Nephron progenitor cell (in vitro differentiated cells): ENCODE data around the gene MAN2C1.

Experiments used
- DNase-seq: peaks from one replicate; pipeline ENCODE4 v3.0.0; 2021
- H3K27ac Mint-ChIP-seq: 2 replicates; pipeline ENCODE4 v1.8.0; 2021; ENCODE audit warnings: mild to moderate bottlenecking, moderate library complexity, mixed read lengths
- H3K27me3 Mint-ChIP-seq: 2 replicates; pipeline ENCODE4 v1.8.0; 2021; ENCODE audit warnings: mild to moderate bottlenecking, low read depth, mixed read lengths; ENCODE audit not compliant: poor library complexity
- H3K36me3 Mint-ChIP-seq: 2 replicates; pipeline ENCODE4 v1.8.0; 2021; ENCODE audit warnings: low read depth, mixed read lengths
- H3K4me1 Mint-ChIP-seq: 2 replicates; pipeline ENCODE4 v1.8.0; 2021; ENCODE audit warnings: mixed read lengths
- H3K4me3 Mint-ChIP-seq: 2 replicates; pipeline ENCODE4 v1.8.0; 2021; ENCODE audit warnings: mild to moderate bottlenecking, moderate library complexity, mixed read lengths
- H3K9me3 Mint-ChIP-seq: 2 replicates; pipeline ENCODE4 v1.8.0; 2021; ENCODE audit warnings: mild to moderate bottlenecking, moderate library complexity, mixed read lengths
- CTCF ChIP-seq: fragments of 200-600 bp; sonication (generic); IDR thresholded peaks from 2 replicates; pipeline ENCODE4 v1.5.0; 2021; ENCODE audit warnings: antibody characterized with exemption

MAN2C1 gene

GRCh38 chr15:75359537-75360250 is 8.7 kb downstream of the MAN2C1 start:
- TF ChIP-seq CTCF, result no peak
- no peak overlapping the region for H3K27ac Mint-ChIP-seq
- no peak for DNase-seq
- peaks cover 5% of the 10 kb centered on the region for H3K36me3 Mint-ChIP-seq
- no peaks in the 10 kb centered on the region for H3K4me1 Mint-ChIP-seq
- H3K27me3 Mint-ChIP-seq, result peaks cover 3% of the 10 kb centered on the region
- H3K4me3 Mint-ChIP-seq, result no peak overlapping the region
- H3K9me3 Mint-ChIP-seq, result no peaks in the 10 kb centered on the region

- no peaks in the 10 kb centered on the region for H3K9me3 Mint-ChIP-seq
- H3K4me1 Mint-ChIP-seq, result no peaks in the 10 kb centered on the region
- peaks cover 3% of the 10 kb centered on the region for H3K27me3 Mint-ChIP-seq
- TF ChIP-seq CTCF, result no peak
- no peak for DNase-seq
- H3K36me3 Mint-ChIP-seq, result peaks cover 4% of the 10 kb centered on the region
- H3K27ac Mint-ChIP-seq, result no peak overlapping the region
- no peak overlapping the region for H3K4me3 Mint-ChIP-seq
Measured at GRCh38 chr15:75358771-75359536, 9.5 kb downstream of the MAN2C1 start.

- Mint-ChIP-seq H3K4me3 (no peak overlapping the region), H3K27ac (no peak overlapping the region), H3K9me3 (no peaks in the 10 kb centered on the region), H3K27me3 (peaks cover 3% of the 10 kb centered on the region), H3K36me3 (peaks cover 4% of the 10 kb centered on the region), H3K4me1 (no peaks in the 10 kb centered on the region)
- no peak for DNase-seq
- no peak for TF ChIP-seq CTCF
Measured at GRCh38 chr15:75357976-75358673, 10.3 kb downstream of the MAN2C1 start.

- Mint-ChIP-seq H3K36me3 (peaks cover 4% of the 10 kb centered on the region), H3K27me3 (peaks cover 3% of the 10 kb centered on the region), H3K4me3 (no peak overlapping the region), H3K9me3 (no peaks in the 10 kb centered on the region), H3K27ac (no peak overlapping the region), H3K4me1 (no peaks in the 10 kb centered on the region)
- DNase-seq, result no peak
- TF ChIP-seq CTCF, result no peak
Measured at GRCh38 chr15:75356517-75356916, 11.9 kb downstream of the MAN2C1 start.

- DNase-seq, result no peak
- H3K4me3 Mint-ChIP-seq, result no peak overlapping the region
- no peak for TF ChIP-seq CTCF
- H3K36me3 Mint-ChIP-seq, result peaks cover 4% of the 10 kb centered on the region
- H3K9me3 Mint-ChIP-seq, result no peaks in the 10 kb centered on the region
- no peak overlapping the region for H3K27ac Mint-ChIP-seq
- H3K27me3 Mint-ChIP-seq, result peaks cover 7% of the 10 kb centered on the region
- H3K4me1 Mint-ChIP-seq, result peaks cover under 1% of the 10 kb centered on the region
Measured at GRCh38 chr15:75356006-75356405, 12.4 kb downstream of the MAN2C1 start.
